Measurements from ENCODE around the gene NCOA6. TPM values are rescaled to one million over a fixed set of nuclear protein-coding genes. Genes with fewer than 3 reads are reported as not detected.

Gene NCOA6
- polyA plus RNA-seq, 1 donor from 2014 or later, result 13.0 TPM

GRCh38 chr20:34736106-34736735 lies 89.2 kb downstream of the NCOA6 start:
- Histone ChIP-seq H3K9ac (ENCODE audit: low read length) (no peak overlapping the region), H3K4me2 (ENCODE audit: low read length) (no peak overlapping the region), H3K9me3 (ENCODE audit: low read length) (no peaks in the 10 kb centered on the region), H3K27me3 (ENCODE audit: insufficient read depth, low read depth, low read length) (no peaks in the 10 kb centered on the region), H3K79me2 (replicated peaks; ENCODE audit: insufficient read depth, low read length) (no peaks in the 10 kb centered on the region), H4K20me1 (ENCODE audit: insufficient read depth) (no peaks in the 10 kb centered on the region), H3K36me3 (ENCODE audit: insufficient read depth, low read length) (peaks cover 6% of the 10 kb centered on the region), H2AFZ (ENCODE audit: low read depth, low read length) (no peak overlapping the region), H3K9me2 (ENCODE audit: insufficient read depth, low read length) (no peaks in the 10 kb centered on the region), H3F3A (ENCODE audit: insufficient read depth, low read length, poor library complexity, severe bottlenecking) (no peaks in the 10 kb centered on the region), H3K4me3 (ENCODE audit: low read length) (no peak overlapping the region), H3K27ac (ENCODE audit: low read length) (no peak overlapping the region)
- TF ChIP-seq MXI1 (conservative IDR thresholded peaks at IDR 0.05; ENCODE audit: poor library complexity, severe bottlenecking) (no peak), EZH2 (IDR thresholded peaks at IDR 0.05; ENCODE audit: borderline replicate concordance, insufficient read depth, low read length, poor library complexity, severe bottlenecking) (no peak), SMC3 (conservative IDR thresholded peaks at IDR 0.05; ENCODE audit: poor library complexity) (no peak), TAF1 (IDR thresholded peaks at IDR 0.05; ENCODE audit: low read depth) (no peak), RAD21 (conservative IDR thresholded peaks at IDR 0.05) (no peak), POLR2AphosphoS5 (IDR thresholded peaks at IDR 0.05) (no peak), EP300 (conservative IDR thresholded peaks at IDR 0.05; ENCODE audit: poor library complexity, severe bottlenecking) (no peak), CTCF (IDR thresholded peaks at IDR 0.05; ENCODE audit: poor library complexity, severe bottlenecking) (no peak), REST (IDR thresholded peaks at IDR 0.05; ENCODE audit: borderline replicate concordance) (no peak)

GRCh38 chr20:34732523-34732922 lies 92.9 kb downstream of the NCOA6 start:
- no peaks in the 10 kb centered on the region for H3K79me2 ChIP-seq (replicated peaks; ENCODE audit: insufficient read depth, low read length)
- H3K9ac ChIP-seq (ENCODE audit: low read length), result no peak overlapping the region
- TF ChIP-seq MXI1 (conservative IDR thresholded peaks at IDR 0.05; ENCODE audit: poor library complexity, severe bottlenecking) (no peak), EP300 (conservative IDR thresholded peaks at IDR 0.05; ENCODE audit: poor library complexity, severe bottlenecking) (no peak), TAF1 (IDR thresholded peaks at IDR 0.05; ENCODE audit: low read depth) (no peak), SMC3 (conservative IDR thresholded peaks at IDR 0.05; ENCODE audit: poor library complexity) (no peak), POLR2AphosphoS5 (IDR thresholded peaks at IDR 0.05) (no peak), EZH2 (IDR thresholded peaks at IDR 0.05; ENCODE audit: borderline replicate concordance, insufficient read depth, low read length, poor library complexity, severe bottlenecking) (no peak), CTCF (IDR thresholded peaks at IDR 0.05; ENCODE audit: poor library complexity, severe bottlenecking) (no peak), RAD21 (conservative IDR thresholded peaks at IDR 0.05) (no peak), REST (IDR thresholded peaks at IDR 0.05; ENCODE audit: borderline replicate concordance) (no peak)
- H3K27ac ChIP-seq (ENCODE audit: low read length), result no peak overlapping the region
- no peaks in the 10 kb centered on the region for H3K9me2 ChIP-seq (ENCODE audit: insufficient read depth, low read length)
- H3K9me3 ChIP-seq (ENCODE audit: low read length), result no peaks in the 10 kb centered on the region
- H2AFZ ChIP-seq (ENCODE audit: low read depth, low read length), result no peak overlapping the region
- no peaks in the 10 kb centered on the region for H4K20me1 ChIP-seq (ENCODE audit: insufficient read depth)
- no peak overlapping the region for H3K4me3 ChIP-seq (ENCODE audit: low read length)
- no peaks in the 10 kb centered on the region for H3F3A ChIP-seq (ENCODE audit: insufficient read depth, low read length, poor library complexity, severe bottlenecking)
- H3K36me3 ChIP-seq (ENCODE audit: insufficient read depth, low read length), result no peaks in the 10 kb centered on the region
- no peak overlapping the region for H3K4me2 ChIP-seq (ENCODE audit: low read length)
- no peaks in the 10 kb centered on the region for H3K27me3 ChIP-seq (ENCODE audit: insufficient read depth, low read depth, low read length)
